Stomach (tissue), 9 donors: ENCODE results near the gene MED8. TPM values are rescaled to one million over a fixed set of nuclear protein-coding genes. Genes with fewer than 3 reads are reported as not detected.
A peak's percentile ranks its signal among the peaks of the same experiment; 100 is the strongest.

Source experiments
- DNase-seq, 2 donors: peaks; one replicate each; pipeline versions ENCODE4 v3.0.0 to v3.0.0-alpha.2; 2013 to 2019
- H3K27ac ChIP-seq, 5 donors: fragments of 200-600 bp in 4 of 5; sonication (generic) in 4 of 5; one replicate each; pipeline ENCODE4 v1.5.1; 2013 to 2019; ENCODE audit warnings: mild to moderate bottlenecking in 1 of 5, moderate library complexity in 1 of 5
- H3K27me3 ChIP-seq, 3 donors: fragments of 200-600 bp; sonication (generic); one replicate each; pipeline ENCODE4 v1.5.1; 2017 to 2019; ENCODE audit warnings: mixed run types in 1 of 3
- H3K36me3 ChIP-seq, 4 donors: fragments of 200-600 bp; sonication (generic); 1 replicate in 3 of 4; 2 replicates in 1 of 4; pipeline ENCODE4 v1.5.1; 2016 to 2019
- H3K4me1 ChIP-seq, 4 donors: fragments of 200-600 bp; sonication (generic); one replicate each; pipeline ENCODE4 v1.5.1; 2016 to 2019
- H3K4me3 ChIP-seq, 4 donors: fragments of 200-600 bp; sonication (generic) in 3 of 4; one replicate each; pipeline ENCODE4 v1.5.1; 2016 to 2019; ENCODE audit warnings: mild to moderate bottlenecking in 1 of 4
- H3K9me3 ChIP-seq, 4 donors: fragments of 200-600 bp; sonication (generic); one replicate each; pipeline ENCODE4 v1.5.1; 2016 to 2019
- EP300 ChIP-seq: sonication (generic); formaldehyde crosslinking; IDR thresholded peaks from one replicate; pipeline ENCODE4 v1.6.1; 2017; ENCODE audit warnings: antibody characterized with exemption
- POLR2A ChIP-seq, 4 donors: fragments of 450-650 bp; IDR thresholded peaks; one replicate each; pipeline ENCODE4 v1.6.1; 2016; ENCODE audit warnings: antibody characterized with exemption in 4 of 4, control low read depth in 2 of 4, mild to moderate bottlenecking in 1 of 4, moderate library complexity in 1 of 4
- POLR2AphosphoS5 ChIP-seq, 3 donors: sonication (generic); formaldehyde crosslinking; IDR thresholded peaks; one replicate each; pipeline ENCODE4 v1.6.1; 2016; ENCODE audit warnings: antibody characterized with exemption in 3 of 3
- WGBS, 5 donors: extraction: QIAGEN DNeasy Blood & Tissue Kit in 3 of 5; methylation state at CpG; one replicate each; pipeline versions ENCODE4 v1.1.5 to v1.1.7; 2013 to 2018; 5-methylcytosine and 5-hydroxymethylcytosine counted together
- intact Hi-C: fragments of 100-400 bp; cut with DNase I; formaldehyde crosslinking; loops from one replicate; pipeline ENCODE4 v1.15.1; 2023; ENCODE audit warnings: low total_unique reads
- polyA plus RNA-seq, 3 donors: library from polyadenylated mRNA; stranded (reverse); fragments of 200-250 nt; gene quantifications; one replicate each; pipeline ENCODE4 v1.2.3, GENCODE V29; 2013
- total RNA-seq, 5 donors: library from RNA; depleted of rRNA; stranded (reverse); fragments of >200 nt; gene quantifications; one replicate each; pipeline versions ENCODE4 v1.1.0 to v1.2.3, GENCODE V29; 2014 to 2016
- TF ChIP-seq, protein P1 (sequence below), 7 experiments: fragments of 450-650 bp in 4 of 7; fragments of 200-600 bp in 3 of 7; sonication (generic) in 3 of 7; IDR thresholded peaks; one replicate each; pipeline ENCODE4 v1.5.1; 2016 to 2019; ENCODE audit warnings: antibody characterized with exemption in 7 of 7, control low read depth in 2 of 7, mild to moderate bottlenecking in 1 of 7
- donor health status: healthy with polysubstance abuse.
- donor health status: Bipolar disorder and iron deficiency.
- donor health status: healthy.

MED8 gene
- total and polyA plus RNA-seq, 8 donors, result 5.8 to 52.2 (median 30.1) TPM

DNA sequence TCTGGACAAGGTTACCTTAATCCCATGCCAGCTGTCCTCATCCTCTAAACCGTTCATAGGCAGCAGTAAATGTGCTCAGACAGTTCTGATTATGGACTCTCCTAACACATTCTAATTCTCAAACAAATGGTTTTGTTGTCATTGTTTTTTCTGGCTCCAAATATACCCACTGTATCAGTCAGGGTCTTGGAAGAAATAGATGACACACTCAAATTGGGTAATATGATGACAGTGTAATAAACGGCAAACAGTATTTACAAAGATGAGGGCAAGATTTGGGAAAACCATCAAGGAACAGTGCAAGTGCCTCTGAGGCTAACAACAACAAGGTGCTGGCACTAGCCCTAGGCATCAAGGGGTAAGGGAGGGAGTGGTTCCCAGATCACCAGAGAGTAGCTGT is 35.1 kb downstream of the MED8 start:
- Histone ChIP-seq H3K27ac (no peak overlapping the region), H3K36me3 (no peaks in the 10 kb centered on the region), H3K27me3 (no peaks in the 10 kb centered on the region), H3K4me3 (no peak overlapping the region), H3K9me3 (no peaks in the 10 kb centered on the region), H3K4me1 (peaks cover 11 to 29% (median 23%) of the 10 kb centered on the region in 4 donors)
- no peak for DNase-seq
- 78 to 86% (median 84%) methylated on average over 2 of the region's 2 CpGs for WGBS, 5 donors
- intact Hi-C loops, result no loop called here
- TF ChIP-seq, protein P1, sequence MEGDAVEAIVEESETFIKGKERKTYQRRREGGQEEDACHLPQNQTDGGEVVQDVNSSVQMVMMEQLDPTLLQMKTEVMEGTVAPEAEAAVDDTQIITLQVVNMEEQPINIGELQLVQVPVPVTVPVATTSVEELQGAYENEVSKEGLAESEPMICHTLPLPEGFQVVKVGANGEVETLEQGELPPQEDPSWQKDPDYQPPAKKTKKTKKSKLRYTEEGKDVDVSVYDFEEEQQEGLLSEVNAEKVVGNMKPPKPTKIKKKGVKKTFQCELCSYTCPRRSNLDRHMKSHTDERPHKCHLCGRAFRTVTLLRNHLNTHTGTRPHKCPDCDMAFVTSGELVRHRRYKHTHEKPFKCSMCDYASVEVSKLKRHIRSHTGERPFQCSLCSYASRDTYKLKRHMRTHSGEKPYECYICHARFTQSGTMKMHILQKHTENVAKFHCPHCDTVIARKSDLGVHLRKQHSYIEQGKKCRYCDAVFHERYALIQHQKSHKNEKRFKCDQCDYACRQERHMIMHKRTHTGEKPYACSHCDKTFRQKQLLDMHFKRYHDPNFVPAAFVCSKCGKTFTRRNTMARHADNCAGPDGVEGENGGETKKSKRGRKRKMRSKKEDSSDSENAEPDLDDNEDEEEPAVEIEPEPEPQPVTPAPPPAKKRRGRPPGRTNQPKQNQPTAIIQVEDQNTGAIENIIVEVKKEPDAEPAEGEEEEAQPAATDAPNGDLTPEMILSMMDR (IDR thresholded peaks at IDR 0.05), result no peak
- TF ChIP-seq POLR2AphosphoS5 (IDR thresholded peaks at IDR 0.05) (no peak), POLR2A (IDR thresholded peaks at IDR 0.05) (no peak), EP300 (no peak)

- H3K36me3 ChIP-seq, result no peaks in the 10 kb centered on the region
- no peak overlapping the region for H3K27ac ChIP-seq
- WGBS, 5 donors, result 55 to 78% (median 66%) methylated on average over 3 of the region's 3 CpGs
- H3K4me1 ChIP-seq, result peaks cover 7 to 31% (median 22%) of the 10 kb centered on the region in 4 donors
- H3K9me3 ChIP-seq, result no peaks in the 10 kb centered on the region
- TF ChIP-seq EP300 (no peak), POLR2AphosphoS5 (IDR thresholded peaks at IDR 0.05) (no peak), POLR2A (IDR thresholded peaks at IDR 0.05) (no peak)
- TF ChIP-seq, protein P1 (IDR thresholded peaks at IDR 0.05), result no peak
- no peaks in the 10 kb centered on the region for H3K27me3 ChIP-seq
- intact Hi-C loops, result no loop called here
- no peak for DNase-seq
- H3K4me3 ChIP-seq, result no peak overlapping the region
Measured at GRCh38 chr1:43352881-43353280, 36.7 kb downstream of the MED8 start.

DNA sequence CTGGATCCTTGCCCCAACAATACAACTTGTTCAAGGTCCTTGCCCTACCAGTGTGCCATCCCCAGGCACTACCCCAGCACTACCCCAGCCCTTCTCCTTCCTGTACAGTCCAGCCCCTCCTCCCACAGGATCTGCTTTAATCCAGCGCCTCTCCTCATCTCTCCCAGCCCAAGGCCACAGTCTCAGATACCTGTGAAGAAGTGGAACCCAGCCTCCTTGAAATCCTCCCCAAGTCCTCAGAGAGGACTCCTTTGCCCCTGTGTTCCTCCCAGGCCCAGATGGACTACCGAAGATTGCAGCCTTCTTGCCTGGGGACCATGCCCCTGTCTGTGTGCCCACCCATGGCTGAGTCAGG is 37.3 kb downstream of the MED8 start:
- Histone ChIP-seq H3K27me3 (no peaks in the 10 kb centered on the region), H3K4me1 (peaks cover 7 to 27% (median 18%) of the 10 kb centered on the region in 4 donors), H3K36me3 (no peaks in the 10 kb centered on the region), H3K27ac (peak overlapping the region in 4 of 5 donors; percentile 3 to 51 (median 36)), H3K4me3 (no peak overlapping the region), H3K9me3 (no peaks in the 10 kb centered on the region)
- TF ChIP-seq POLR2A (IDR thresholded peaks at IDR 0.05) (no peak), POLR2AphosphoS5 (IDR thresholded peaks at IDR 0.05) (no peak), EP300 (no peak)
- TF ChIP-seq, protein P1 (IDR thresholded peaks at IDR 0.05), result no peak
- intact Hi-C loops, result no loop called here
- WGBS, 5 donors, result 96 to 100% (median 97%) methylated on average over 2 of the region's 2 CpGs
- DNase-seq, result no peak

DNA sequence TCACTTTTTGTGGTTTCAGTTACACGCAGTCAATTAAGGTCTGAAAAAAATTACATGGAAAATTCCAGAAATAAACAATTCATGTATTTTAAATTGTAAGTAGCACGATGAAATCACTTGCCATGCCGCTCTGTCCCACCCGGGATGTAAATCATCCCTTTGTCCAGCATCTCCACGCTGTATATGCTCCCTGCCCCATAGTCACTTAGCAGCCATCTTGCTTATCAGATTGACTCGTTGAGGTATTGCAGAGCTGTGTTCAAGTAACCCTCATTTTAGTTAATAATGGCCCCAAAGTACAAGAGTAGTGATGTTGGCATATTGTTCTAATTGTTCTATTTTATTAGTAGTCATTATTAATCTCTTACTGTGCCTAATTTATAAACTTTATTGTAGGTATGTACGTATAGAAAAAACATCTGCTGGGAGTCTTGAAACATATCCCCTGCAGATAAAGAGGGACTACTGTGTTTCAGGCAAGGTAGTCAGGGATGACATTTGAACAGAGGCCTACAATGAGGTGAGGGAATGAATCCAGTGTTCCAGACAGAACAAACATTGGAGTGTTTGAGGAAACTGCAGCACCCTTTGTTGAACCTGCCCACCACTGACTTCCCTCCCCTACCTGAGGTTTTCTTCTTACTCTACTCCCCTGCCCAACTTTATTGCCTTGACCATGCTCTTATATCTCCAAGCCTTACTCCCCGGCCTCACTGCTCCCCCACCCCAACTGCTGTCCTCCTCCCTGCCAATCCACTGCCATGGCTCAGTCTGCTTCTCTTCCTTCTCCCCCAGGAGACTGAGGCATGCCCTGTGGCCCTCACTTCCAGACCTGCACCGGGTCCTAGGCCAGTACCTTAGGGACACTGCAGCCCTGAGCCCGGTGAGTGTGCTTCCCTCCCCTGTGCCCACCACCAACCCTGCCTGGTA is 37.9 kb downstream of the MED8 start:
- TF ChIP-seq POLR2A (IDR thresholded peaks at IDR 0.05) (no peak), EP300 (no peak), POLR2AphosphoS5 (IDR thresholded peaks at IDR 0.05) (no peak)
- TF ChIP-seq, protein P1 (IDR thresholded peaks at IDR 0.05), result no peak
- peak overlapping the region in 4 of 5 donors; percentile 3 to 51 (median 36) for H3K27ac ChIP-seq
- H3K4me3 ChIP-seq, result no peak overlapping the region
- no peak for DNase-seq
- no peaks in the 10 kb centered on the region for H3K9me3 ChIP-seq
- no peaks in the 10 kb centered on the region for H3K36me3 ChIP-seq
- 72 to 82% (median 82%) methylated on average over 10 of the region's 10 CpGs for WGBS, 5 donors
- peaks cover 7 to 27% (median 17%) of the 10 kb centered on the region in 4 donors for H3K4me1 ChIP-seq
- intact Hi-C loops, result no loop called here
- H3K27me3 ChIP-seq, result no peaks in the 10 kb centered on the region
